Central memory CD4-positive, alpha-beta T cell (primary cell): ENCODE measurements around the gene ACOXL.
A peak's percentile ranks its signal among the peaks of the same experiment; 100 is the strongest.

Experiments
- DNase-seq: peaks from one replicate; pipeline ENCODE4 v3.0.0; 2022

ACOXL gene

GRCh38 chr2:111119822-111120252 is 387.5 kb downstream of the ACOXL start:
- DNase-seq: peak; percentile 1

GRCh38 chr2:111120253-111121027 is 388.1 kb downstream of the ACOXL start, which contains the start of gene BCL2L11:
BCL2L11 (plus strand) TSS chr2:111120914; CDS start chr2:111123746, 2,832 bp downstream.
- peak; percentile 86 for DNase-seq

GRCh38 chr2:111121028-111121827 is 388.9 kb downstream of the ACOXL start:
- DNase-seq: peak; percentile 36

GRCh38 chr2:111121828-111122630 is 389.7 kb downstream of the ACOXL start:
- peak; percentile 76 for DNase-seq

GRCh38 chr2:111122631-111123421 is 390.5 kb downstream of the ACOXL start:
- DNase-seq: peak; percentile 19

- no peak for DNase-seq
Observed at GRCh38 chr2:111123751-111124150, 391.4 kb downstream of the ACOXL start.

GRCh38 chr2:111126581-111126980 is 394.2 kb downstream of the ACOXL start:
- no peak for DNase-seq

GRCh38 chr2:111127351-111127750 is 395.0 kb downstream of the ACOXL start:
- no peak for DNase-seq

- no peak for DNase-seq
Observed at GRCh38 chr2:111128096-111128495, 395.7 kb downstream of the ACOXL start.

GRCh38 chr2:111133603-111134002 is 401.2 kb downstream of the ACOXL start:
- DNase-seq: no peak

- DNase-seq: no peak
Observed at GRCh38 chr2:111134055-111134454, 401.7 kb downstream of the ACOXL start.

- no peak for DNase-seq
Observed at GRCh38 chr2:111135237-111135909, 403.0 kb downstream of the ACOXL start.

- no peak for DNase-seq
Observed at GRCh38 chr2:111135910-111136297, 403.5 kb downstream of the ACOXL start.

GRCh38 chr2:111138839-111139238 is 406.5 kb downstream of the ACOXL start:
- DNase-seq: no peak

GRCh38 chr2:111139637-111140317 is 407.4 kb downstream of the ACOXL start:
- DNase-seq: no peak

- no peak for DNase-seq
Observed at GRCh38 chr2:111140815-111141214, 408.4 kb downstream of the ACOXL start.

GRCh38 chr2:111142101-111142500 is 409.7 kb downstream of the ACOXL start:
- no peak for DNase-seq

- DNase-seq: no peak
Observed at GRCh38 chr2:111143107-111143842, 410.9 kb downstream of the ACOXL start.

GRCh38 chr2:111143843-111144198 is 411.4 kb downstream of the ACOXL start:
- DNase-seq: no peak

GRCh38 chr2:111145103-111145760 is 412.9 kb downstream of the ACOXL start:
- DNase-seq: no peak
